Stomach (tissue), 9 donors: Measurements from ENCODE around the gene FOXL1. TPM values are rescaled to one million over a fixed set of nuclear protein-coding genes. Genes with fewer than 3 reads are reported as not detected.

ENCODE experiments used
- DNase-seq, 2 donors: peaks; one replicate each; pipeline versions ENCODE4 v3.0.0 to v3.0.0-alpha.2; 2013 to 2019
- H3K27ac ChIP-seq, 5 donors: fragments of 200-600 bp in 4 of 5; sonication (generic) in 4 of 5; one replicate each; pipeline ENCODE4 v1.5.1; 2013 to 2019; ENCODE audit warnings: mild to moderate bottlenecking in 1 of 5, moderate library complexity in 1 of 5
- H3K27me3 ChIP-seq, 3 donors: fragments of 200-600 bp; sonication (generic); one replicate each; pipeline ENCODE4 v1.5.1; 2017 to 2019; ENCODE audit warnings: mixed run types in 1 of 3
- H3K36me3 ChIP-seq, 4 donors: fragments of 200-600 bp; sonication (generic); 1 replicate in 3 of 4; 2 replicates in 1 of 4; pipeline ENCODE4 v1.5.1; 2016 to 2019
- H3K4me1 ChIP-seq, 4 donors: fragments of 200-600 bp; sonication (generic); one replicate each; pipeline ENCODE4 v1.5.1; 2016 to 2019
- H3K4me3 ChIP-seq, 4 donors: fragments of 200-600 bp; sonication (generic) in 3 of 4; one replicate each; pipeline ENCODE4 v1.5.1; 2016 to 2019; ENCODE audit warnings: mild to moderate bottlenecking in 1 of 4
- H3K9me3 ChIP-seq, 4 donors: fragments of 200-600 bp; sonication (generic); one replicate each; pipeline ENCODE4 v1.5.1; 2016 to 2019
- CTCF ChIP-seq, 7 experiments: fragments of 450-650 bp in 4 of 7; fragments of 200-600 bp in 3 of 7; sonication (generic) in 3 of 7; IDR thresholded peaks; one replicate each; pipeline ENCODE4 v1.5.1; 2016 to 2019; ENCODE audit warnings: antibody characterized with exemption in 7 of 7, control low read depth in 2 of 7, mild to moderate bottlenecking in 1 of 7
- EP300 ChIP-seq: sonication (generic); formaldehyde crosslinking; IDR thresholded peaks from one replicate; pipeline ENCODE4 v1.6.1; 2017; ENCODE audit warnings: antibody characterized with exemption
- POLR2A ChIP-seq, 4 donors: fragments of 450-650 bp; IDR thresholded peaks; one replicate each; pipeline ENCODE4 v1.6.1; 2016; ENCODE audit warnings: antibody characterized with exemption in 4 of 4, control low read depth in 2 of 4, mild to moderate bottlenecking in 1 of 4, moderate library complexity in 1 of 4
- POLR2AphosphoS5 ChIP-seq, 3 donors: sonication (generic); formaldehyde crosslinking; IDR thresholded peaks; one replicate each; pipeline ENCODE4 v1.6.1; 2016; ENCODE audit warnings: antibody characterized with exemption in 3 of 3
- WGBS, 5 donors: extraction: QIAGEN DNeasy Blood & Tissue Kit in 3 of 5; methylation state at CpG; one replicate each; pipeline versions ENCODE4 v1.1.5 to v1.1.7; 2013 to 2018; 5-methylcytosine and 5-hydroxymethylcytosine counted together
- intact Hi-C: fragments of 100-400 bp; cut with DNase I; formaldehyde crosslinking; loops from one replicate; pipeline ENCODE4 v1.15.1; 2023; ENCODE audit warnings: low total_unique reads
- polyA plus RNA-seq, 3 donors: library from polyadenylated mRNA; stranded (reverse); fragments of 200-250 nt; gene quantifications; one replicate each; pipeline ENCODE4 v1.2.3, GENCODE V29; 2013
- total RNA-seq, 5 donors: library from RNA; depleted of rRNA; stranded (reverse); fragments of >200 nt; gene quantifications; one replicate each; pipeline versions ENCODE4 v1.1.0 to v1.2.3, GENCODE V29; 2014 to 2016
- donor health status: healthy with polysubstance abuse.
- donor health status: Bipolar disorder and iron deficiency.
- donor health status: healthy.

FOXL1 gene
- total and polyA plus RNA-seq, 8 donors: 0.60 to 12.7 (median 5.2) TPM; not detected in 2

GRCh38 chr16:86545954-86546637 is 32.3 kb upstream of the FOXL1 start:
- Histone ChIP-seq H3K27me3 (no peaks in the 10 kb centered on the region), H3K9me3 (no peaks in the 10 kb centered on the region), H3K4me3 (no peak overlapping the region), H3K27ac (no peak overlapping the region), H3K4me1 (no peaks in the 10 kb centered on the region), H3K36me3 (peaks cover 26 to 100% (median 99%) of the 10 kb centered on the region in 4 donors)
- intact Hi-C loops: no loop called here
- 90 to 93% (median 91%) methylated on average over 19 of the region's 19 CpGs for WGBS, 5 donors
- TF ChIP-seq EP300 (no peak), POLR2A (IDR thresholded peaks at IDR 0.05) (no peak), POLR2AphosphoS5 (IDR thresholded peaks at IDR 0.05) (no peak), CTCF (IDR thresholded peaks at IDR 0.05) (no peak)
- DNase-seq: no peak

- Histone ChIP-seq H3K4me3 (no peak overlapping the region), H3K4me1 (no peaks in the 10 kb centered on the region), H3K9me3 (no peaks in the 10 kb centered on the region), H3K27ac (no peak overlapping the region), H3K36me3 (peaks cover 20 to 100% (median 99%) of the 10 kb centered on the region in 4 donors), H3K27me3 (no peaks in the 10 kb centered on the region)
- no peak for DNase-seq
- TF ChIP-seq CTCF (IDR thresholded peaks at IDR 0.05) (no peak), POLR2A (IDR thresholded peaks at IDR 0.05) (no peak), EP300 (no peak), POLR2AphosphoS5 (IDR thresholded peaks at IDR 0.05) (no peak)
- intact Hi-C loops: no loop called here
- 90 to 93% (median 92%) methylated on average over 8 of the region's 8 CpGs for WGBS, 5 donors
These were observed 31.7 kb upstream of the FOXL1 start for GRCh38 chr16:86546638-86547013.

DNA sequence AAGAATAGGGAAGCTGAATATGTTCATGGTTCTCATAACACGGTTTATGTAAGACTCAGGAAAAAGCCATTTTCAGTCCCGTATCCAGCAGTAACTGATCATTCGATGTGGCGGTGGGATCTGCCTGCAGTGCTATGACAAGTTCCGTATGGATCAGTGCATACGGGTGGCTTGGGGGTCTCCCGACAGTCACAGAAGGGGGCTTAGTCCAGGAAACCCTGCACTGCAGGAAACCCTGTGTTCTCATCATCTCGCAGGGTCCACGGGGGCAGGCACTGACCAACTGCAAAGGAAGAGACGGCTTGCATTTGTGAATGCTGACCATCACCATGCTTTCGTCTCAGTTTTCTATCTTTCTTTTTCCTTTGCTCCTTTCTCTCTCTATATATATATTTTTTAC is 31.1 kb upstream of the FOXL1 start:
- Histone ChIP-seq H3K36me3 (peaks cover 14 to 100% (median 99%) of the 10 kb centered on the region in 4 donors), H3K27me3 (no peaks in the 10 kb centered on the region), H3K4me3 (no peak overlapping the region), H3K9me3 (no peaks in the 10 kb centered on the region), H3K27ac (no peak overlapping the region), H3K4me1 (peaks cover 0 to under 1% (median 0%) of the 10 kb centered on the region in 4 donors)
- WGBS, 5 donors: 93 to 97% (median 96%) methylated on average over 11 of the region's 11 CpGs
- TF ChIP-seq EP300 (no peak), CTCF (IDR thresholded peaks at IDR 0.05) (no peak), POLR2AphosphoS5 (IDR thresholded peaks at IDR 0.05) (no peak)
- DNase-seq: no peak
- intact Hi-C loops: no loop called here

DNA sequence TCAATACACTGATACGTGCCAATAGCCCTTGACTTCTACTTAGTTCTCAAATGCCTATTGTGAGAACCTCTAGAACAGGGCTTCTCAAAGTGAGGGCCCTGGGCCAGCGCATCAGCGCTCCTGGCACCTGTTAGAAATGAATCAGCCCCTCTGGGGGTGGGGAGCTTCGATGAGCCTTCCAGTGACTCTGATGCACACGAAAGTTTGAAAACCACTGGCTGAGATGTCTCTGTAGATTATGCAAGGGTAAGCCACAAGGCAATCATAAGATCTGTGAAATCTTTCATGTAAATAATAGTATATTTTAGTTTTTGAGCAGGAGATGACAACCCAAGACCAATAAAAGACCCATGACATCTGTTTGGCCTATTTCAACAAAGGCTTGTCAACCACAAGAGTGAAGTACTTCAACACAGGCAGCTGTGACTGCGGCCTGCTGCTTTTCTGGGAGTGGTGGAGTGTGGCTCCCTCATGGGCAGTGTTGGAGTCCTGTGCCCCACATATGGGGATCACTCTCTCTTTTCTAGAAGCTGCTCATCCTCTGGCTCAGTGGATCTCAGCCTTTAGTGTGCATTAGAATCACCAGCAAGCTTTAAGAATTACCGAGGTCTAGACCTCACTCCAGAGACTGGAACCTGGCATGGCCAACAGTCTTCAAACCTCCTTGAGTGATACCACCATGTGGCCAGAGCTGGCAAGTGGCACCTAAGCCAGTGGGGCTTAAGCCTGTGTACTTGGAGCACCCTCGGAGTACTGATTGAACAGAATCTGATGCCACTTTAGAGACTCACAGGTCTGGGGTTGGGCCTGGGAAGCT is 29.1 kb upstream of the FOXL1 start:
- Histone ChIP-seq H3K4me3 (no peak overlapping the region), H3K9me3 (no peaks in the 10 kb centered on the region), H3K27me3 (no peaks in the 10 kb centered on the region), H3K36me3 (peaks cover 8 to 85% (median 81%) of the 10 kb centered on the region in 4 donors), H3K27ac (no peak overlapping the region), H3K4me1 (peaks cover 3 to 20% (median 12%) of the 10 kb centered on the region in 4 donors)
- TF ChIP-seq POLR2A (IDR thresholded peaks at IDR 0.05): no peak
- TF ChIP-seq CTCF (IDR thresholded peaks at IDR 0.05): no peak
- TF ChIP-seq EP300: no peak
- no peak for TF ChIP-seq POLR2AphosphoS5 (IDR thresholded peaks at IDR 0.05)
- WGBS, 5 donors: 68 to 84% (median 80%) methylated on average over 7 to 8 of the region's 8 CpGs
- no peak for DNase-seq
- intact Hi-C loops: no loop called here
